Loucy (cell line): ENCODE results near the gene DCX.

Experiments
- CTCF ChIP-seq: fragments of 200-600 bp; sonication (generic); conservative IDR thresholded peaks from 2 replicates; pipeline ENCODE4 v1.5.1; 2014; ENCODE audit warnings: mild to moderate bottlenecking, antibody characterized with exemption, low read length
- EZH2phosphoT487 ChIP-seq: fragments of 200-600 bp; IDR thresholded peaks from 2 replicates; pipeline ENCODE4 v1.6.1; 2018; ENCODE audit warnings: antibody characterized with exemption, mild to moderate bottlenecking, moderate library complexity, borderline replicate concordance

- TF ChIP-seq CTCF (no peak), EZH2phosphoT487 (no peak)
These were observed 93.1 kb downstream of the DCX start for GRCh38 chrX:111318901-111319300.
